Fibroblast of mammary gland (primary cell): ENCODE data around the gene ARHGAP4.

Experiments
- DNase-seq: peaks from one replicate; pipeline ENCODE4 v3.0.0-alpha.2; 2010; ENCODE audit warnings: low read depth
- H3K4me3 ChIP-seq: 2 replicates; pipeline ENCODE4 v1.5.1; 2011; ENCODE audit warnings: low read depth, mild to moderate bottlenecking, low read length, moderate library complexity; ENCODE audit not compliant: control insufficient read depth
- CTCF ChIP-seq: conservative IDR thresholded peaks from 2 replicates; pipeline ENCODE4 v1.5.1; 2011; ENCODE audit warnings: low read depth, low read length, inconsistent platforms; ENCODE audit not compliant: control insufficient read depth, insufficient read depth

The ARHGAP4 gene

GRCh38 chrX:153864561-153865320 lies 61.3 kb downstream of the ARHGAP4 start:
- H3K4me3 ChIP-seq, result no peak overlapping the region
- no peak for TF ChIP-seq CTCF

GRCh38 chrX:153864101-153864500 lies 62.0 kb downstream of the ARHGAP4 start:
- no peak for TF ChIP-seq CTCF
- no peak overlapping the region for H3K4me3 ChIP-seq
- DNase-seq, result no peak

More at GRCh38 chrX:153864561-153865320, 61.3 kb downstream of the ARHGAP4 start:
- DNase-seq, result no peak

GRCh38 chrX:153863251-153863991 lies 62.6 kb downstream of the ARHGAP4 start:
- no peak for DNase-seq
- TF ChIP-seq CTCF, result no peak
- no peak overlapping the region for H3K4me3 ChIP-seq

- H3K4me3 ChIP-seq, result no peak overlapping the region
- no peak for TF ChIP-seq CTCF
These were observed 63.5 kb downstream of the ARHGAP4 start for GRCh38 chrX:153862369-153863250.

GRCh38 chrX:153861733-153862310 lies 64.2 kb downstream of the ARHGAP4 start:
- no peak overlapping the region for H3K4me3 ChIP-seq
- DNase-seq, result no peak
- no peak for TF ChIP-seq CTCF

More at GRCh38 chrX:153862369-153863250, 63.5 kb downstream of the ARHGAP4 start:
- DNase-seq, result no peak

- TF ChIP-seq CTCF, result no peak
- DNase-seq, result no peak
- no peak overlapping the region for H3K4me3 ChIP-seq
These were observed 64.9 kb downstream of the ARHGAP4 start for GRCh38 chrX:153861151-153861550.
